Measurements from ENCODE around the gene BTF3L4. TPM values are rescaled to one million over a fixed set of nuclear protein-coding genes. Genes with fewer than 3 reads are reported as not detected.
A peak's percentile ranks its signal among the peaks of the same experiment; 100 is the strongest.

Gene BTF3L4
- total RNA-seq, 1 experiment from 2014 or later, result 106 TPM

GRCh38 chr1:52033190-52034049, 22.7 kb upstream of the BTF3L4 start, which contains the start of gene KTI12:
Gene KTI12, minus strand, starts transcription at chr1:52033810. Its CDS starts 49 bp downstream, at chr1:52033761.
- peak within 1 kb of the TSS; percentile 75 for H3K4me2 ChIP-seq (ENCODE audit: insufficient read depth, insufficient read length, low read length)
- H3K18ac ChIP-seq (ENCODE audit: insufficient read length, low read depth, low read length), result peak within 1 kb of the TSS; percentile 91
- H4K91ac ChIP-seq (ENCODE audit: insufficient read length, low read depth, low read length), result no peak within 1 kb of the TSS
- no peak within 1 kb of the TSS for H3K27ac ChIP-seq (ENCODE audit: insufficient read length, low read depth, low read length)
- no peak within 1 kb of the TSS; the same call in 1 of the 2 replicates for H2BK15ac ChIP-seq (ENCODE audit: low read depth, low read length)
- TF ChIP-seq CTCF (conservative IDR thresholded peaks at IDR 0.05), result no peak
- peaks cover 2% of the 10 kb centered on the region; the same call in 1 of the 2 replicates for H3K4me1 ChIP-seq (ENCODE audit: insufficient read depth, low read length)
- peaks cover 10% of the 10 kb centered on the region for H3K23me2 ChIP-seq (ENCODE audit: insufficient read length, low read depth, low read length, poor library complexity, severe bottlenecking)
- no peak within 1 kb of the TSS for H3K23ac ChIP-seq (ENCODE audit: insufficient read length, low read depth, low read length)
- no CpG with 5 or more reads among the region's 78 CpGs for WGBS (ENCODE audit: extremely low coverage, insufficient read length, low lambda C conversion rate)
- H4K20me1 ChIP-seq (ENCODE audit: control insufficient read depth, insufficient read depth, insufficient read length), result no peaks in the 10 kb centered on the region
- peak; percentile 87 for DNase-seq
- H3K4ac ChIP-seq (ENCODE audit: low read depth, low read length), result no peak within 1 kb of the TSS; the same call in 1 of the 2 replicates
- no peaks in the 10 kb centered on the region for H3K27me3 ChIP-seq (ENCODE audit: insufficient read depth, low read length)
- peaks cover 4% of the 10 kb centered on the region; the same call in 1 of the 2 replicates for H3K79me2 ChIP-seq (ENCODE audit: insufficient read depth, low read length)
- no peak within 1 kb of the TSS for H3K56ac ChIP-seq (ENCODE audit: insufficient read length, low read depth, low read length)
- no peak within 1 kb of the TSS for H2BK120ac ChIP-seq (ENCODE audit: low read depth, low read length, poor library complexity, severe bottlenecking)
- no peak within 1 kb of the TSS for H3T11ph ChIP-seq (ENCODE audit: low read length)
- Mint-ChIP-seq H3K9me3 (no peaks in the 10 kb centered on the region), H3K4me1 (peaks cover 21 to 22% of the 10 kb centered on the region in 2 experiments), H3K27ac (peak within 1 kb of the TSS; percentile 66 to 96 (median 74); a peak in 5 of 7 replicates), H3K27me3 (ENCODE audit: low read depth) (no peaks in the 10 kb centered on the region; the same call in 1 of the 2 replicates), H3K36me3 (ENCODE audit: insufficient read depth in 1 of 3, low read depth in 3 of 3) (peaks cover 6 to 44% (median 33%) of the 10 kb centered on the region in 3 experiments; a peak in 5 of 7 replicates), H3K4me3 (peak within 1 kb of the TSS; percentile 90 to 91)
- no peak within 1 kb of the TSS for H2AK5ac ChIP-seq (ENCODE audit: insufficient read length, low read length)
- H4K5ac ChIP-seq (ENCODE audit: insufficient read length, low read depth, low read length), result no peak within 1 kb of the TSS
- no peak within 1 kb of the TSS for H2BK20ac ChIP-seq (ENCODE audit: low read depth, low read length, poor library complexity, severe bottlenecking)
- no peak within 1 kb of the TSS for H2BK12ac ChIP-seq (ENCODE audit: insufficient read length, low read depth, low read length)
- peak within 1 kb of the TSS; percentile 89 for H3K9ac ChIP-seq (ENCODE audit: extremely low read depth, insufficient read length, low read length)
- H3K9me3 ChIP-seq (ENCODE audit: control insufficient read depth, low read depth, low read length), result no peaks in the 10 kb centered on the region
- H3K79me1 ChIP-seq (ENCODE audit: insufficient read depth, low read depth, low read length, poor library complexity, severe bottlenecking), result no peaks in the 10 kb centered on the region
- no peak within 1 kb of the TSS for H2AFZ ChIP-seq (ENCODE audit: low read length)
- peak within 1 kb of the TSS; percentile 96 for H3K14ac ChIP-seq (ENCODE audit: insufficient read depth, low read length)
- H4K8ac ChIP-seq (replicated peaks; ENCODE audit: insufficient read length, low read depth, low read length), result no peak within 1 kb of the TSS
- no peak within 1 kb of the TSS for H2BK5ac ChIP-seq (ENCODE audit: insufficient read length, low read length)

Data from H9 (cell line).